COLO829 (cell line): ENCODE data around the gene CRYBA1.
"Not testable (repeated sequence)": the region's sequence is repeated elsewhere in the genome, so short reads cannot be mapped to it uniquely, and the experiment has no call there.

Source experiments
- DNase-seq: peaks from one replicate; pipeline ENCODE4 v3.0.0; 2012; ENCODE audit warnings: low spot score

Gene CRYBA1

DNA sequence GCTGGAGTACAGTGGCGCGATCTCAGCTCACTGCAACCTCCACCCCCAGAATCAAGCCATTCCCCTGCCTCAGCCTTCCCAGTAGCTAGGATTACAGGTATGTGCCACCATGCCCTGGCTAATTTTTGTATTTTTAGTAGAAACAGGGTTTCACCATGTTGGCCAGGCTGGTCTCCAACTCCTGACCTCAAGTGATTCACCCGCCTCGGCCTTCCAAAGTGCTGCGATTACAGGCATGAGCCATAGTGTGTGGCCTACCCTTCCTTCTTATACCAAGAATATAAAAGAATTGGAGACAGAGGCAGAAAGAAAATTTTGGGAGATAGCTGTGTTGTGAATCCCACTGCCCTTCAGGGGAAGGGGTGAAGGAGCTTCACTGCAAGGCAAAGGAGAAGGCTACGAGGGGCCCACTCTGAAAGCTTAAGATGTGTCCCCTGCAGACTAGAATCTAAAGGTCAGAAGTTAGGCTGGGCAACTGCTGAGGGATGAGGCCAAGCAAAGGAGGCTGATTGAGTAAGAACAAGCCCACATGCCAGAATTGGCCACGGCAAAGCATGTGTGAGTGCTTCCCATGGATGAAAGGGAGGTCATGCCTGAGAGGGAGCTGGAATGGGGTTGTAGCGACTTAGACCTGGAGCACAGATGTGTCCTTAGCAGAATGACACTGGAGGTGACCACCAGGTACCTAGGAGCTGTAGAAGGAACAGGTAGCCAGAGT, 8.4 kb upstream of the CRYBA1 start:
- DNase-seq: no peak

DNA sequence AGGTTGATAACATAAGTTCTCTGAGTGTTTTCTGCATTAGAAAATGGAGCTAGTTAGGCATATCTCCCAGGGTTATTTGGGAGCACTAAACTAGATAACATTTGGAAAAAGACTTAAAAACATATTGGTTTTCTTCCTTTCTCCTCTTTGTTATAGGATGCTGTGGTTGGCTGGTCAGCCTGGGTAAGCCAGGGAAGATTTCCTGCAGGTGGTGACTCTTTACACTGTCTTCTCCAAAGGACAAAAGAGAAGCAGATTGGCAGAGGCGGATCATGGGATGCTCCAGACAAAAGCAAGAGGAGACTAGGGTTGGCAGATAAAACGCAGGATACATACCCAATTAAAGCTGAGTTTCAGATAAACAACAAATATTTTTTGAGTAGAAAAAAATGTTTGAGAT, 6.2 kb upstream of the CRYBA1 start:
- DNase-seq: no peak

DNA sequence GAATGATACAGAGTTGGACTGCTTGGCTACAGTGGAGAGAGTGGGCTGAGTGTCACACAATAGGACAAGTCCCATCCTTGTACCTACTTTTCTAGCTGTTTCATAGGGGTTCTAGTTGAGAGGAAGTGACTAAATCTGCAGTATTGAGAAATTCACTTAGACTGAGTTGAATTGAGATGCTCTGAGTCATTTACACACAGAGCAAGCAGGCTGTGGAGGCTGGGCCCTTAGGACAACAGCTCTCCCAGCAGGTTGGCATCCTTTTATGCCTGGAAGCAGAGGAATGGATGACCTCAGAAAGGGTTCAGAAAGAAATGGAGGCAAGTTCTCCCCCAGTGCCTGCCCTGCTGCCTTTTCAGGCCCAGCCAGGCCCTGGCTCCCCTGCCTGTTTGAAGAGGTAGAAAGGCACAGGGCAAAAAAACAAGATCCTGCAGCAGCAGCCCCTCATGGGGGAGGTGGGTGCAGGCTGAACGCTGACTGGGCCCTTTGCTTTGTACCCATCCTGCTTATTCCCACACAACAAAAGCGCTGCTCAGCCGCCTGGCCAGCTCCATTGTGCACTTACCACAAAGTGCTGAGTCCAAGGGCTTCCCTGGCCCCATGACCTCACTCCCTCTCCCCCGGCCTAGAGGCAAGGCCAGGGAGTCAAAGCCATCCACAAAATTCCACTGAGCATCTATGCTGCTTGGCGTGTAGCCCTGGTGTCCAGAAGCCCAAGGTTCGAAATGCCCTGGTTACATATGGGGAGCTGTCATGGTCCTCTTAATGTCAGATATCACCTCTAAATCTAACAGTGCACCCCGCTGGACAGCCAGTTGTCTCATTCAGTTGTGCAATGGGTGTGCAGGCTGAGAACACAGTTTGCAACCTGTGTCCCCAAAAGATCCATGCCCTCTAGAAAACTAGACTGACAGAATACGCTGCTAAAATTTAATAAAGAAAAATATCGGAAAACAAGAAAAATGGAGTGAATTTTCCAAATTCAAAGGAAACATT, 5.4 kb upstream of the CRYBA1 start:
- DNase-seq: peak; percentile 85

DNA sequence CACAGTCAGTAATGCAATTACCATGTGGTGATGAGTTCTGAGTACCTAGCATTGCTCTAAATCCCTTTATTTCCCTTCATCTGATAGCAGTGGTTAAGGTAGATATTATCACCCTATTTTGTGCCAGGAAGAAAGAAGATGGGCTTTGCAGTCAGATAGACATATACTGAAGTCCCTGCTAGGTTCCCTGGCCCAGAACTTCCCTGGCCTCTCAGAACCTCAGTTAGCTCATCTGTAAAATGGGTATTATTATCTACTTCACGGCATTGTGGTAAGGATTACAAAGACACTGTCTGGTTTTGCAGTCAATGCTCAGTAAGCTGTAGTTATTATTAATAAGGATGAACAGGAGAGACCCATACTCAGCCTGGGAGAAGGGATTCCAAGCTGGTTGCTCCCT, 4.6 kb upstream of the CRYBA1 start:
- DNase-seq: no peak

DNA sequence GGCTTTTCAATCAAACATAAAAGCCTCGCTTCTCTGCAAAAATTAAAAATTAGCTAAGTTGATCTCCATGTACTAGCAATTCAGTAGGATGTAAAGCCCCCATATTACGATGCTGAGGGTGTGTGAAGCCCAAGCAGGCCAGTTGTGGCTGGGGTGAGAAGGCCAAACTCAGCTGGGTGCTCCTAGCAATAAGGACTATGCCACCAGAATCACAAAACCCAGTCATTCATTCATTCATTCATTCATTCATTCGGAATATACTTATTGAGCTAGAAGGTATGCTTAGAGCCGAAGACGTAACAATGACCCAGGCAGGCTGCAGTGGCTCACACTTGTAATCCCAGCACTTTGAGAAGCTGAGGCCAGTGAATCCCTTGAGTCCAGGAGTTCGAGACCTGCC, 3.9 kb upstream of the CRYBA1 start:
- DNase-seq: no peak

DNA sequence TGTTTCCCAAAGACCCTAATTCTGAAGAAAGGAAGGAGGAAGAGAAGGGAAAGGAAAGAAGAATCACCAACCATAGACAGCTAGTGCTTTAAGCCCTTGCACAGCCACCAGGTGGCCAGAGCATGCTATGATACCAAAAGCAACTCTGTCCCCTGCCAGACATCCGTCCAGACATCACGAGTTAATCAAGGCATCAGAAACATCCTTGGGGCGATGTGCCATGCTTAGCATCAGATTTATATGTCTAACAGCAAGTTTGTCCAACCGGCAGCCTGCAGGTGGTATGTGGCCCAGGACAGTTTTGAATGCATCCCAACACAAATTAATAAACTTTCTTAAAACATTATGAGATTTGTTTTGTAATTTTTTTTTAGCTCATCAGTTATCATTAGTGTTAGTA, 2.9 kb upstream of the CRYBA1 start:
- DNase-seq: no peak

DNA sequence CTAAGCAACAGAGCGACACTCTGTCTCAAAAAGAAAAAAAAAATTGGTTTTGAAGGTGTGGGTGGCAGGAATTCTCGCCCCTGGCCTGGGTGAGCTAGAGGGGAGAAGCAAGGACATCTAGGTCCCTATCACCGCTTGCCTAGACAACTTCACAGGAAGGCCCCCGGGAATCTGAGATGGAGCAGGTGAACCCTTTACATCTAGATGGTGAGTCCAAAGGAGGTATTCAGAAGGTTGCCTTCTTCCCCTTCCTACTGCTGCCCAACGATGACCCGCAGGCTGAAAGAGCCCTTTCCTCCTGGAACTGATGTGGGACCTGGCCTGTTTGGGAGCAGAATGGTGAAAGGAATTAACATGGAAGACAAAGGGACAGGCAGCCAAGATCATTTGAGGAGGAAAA, 1.3 kb upstream of the CRYBA1 start:
- no peak for DNase-seq

DNA sequence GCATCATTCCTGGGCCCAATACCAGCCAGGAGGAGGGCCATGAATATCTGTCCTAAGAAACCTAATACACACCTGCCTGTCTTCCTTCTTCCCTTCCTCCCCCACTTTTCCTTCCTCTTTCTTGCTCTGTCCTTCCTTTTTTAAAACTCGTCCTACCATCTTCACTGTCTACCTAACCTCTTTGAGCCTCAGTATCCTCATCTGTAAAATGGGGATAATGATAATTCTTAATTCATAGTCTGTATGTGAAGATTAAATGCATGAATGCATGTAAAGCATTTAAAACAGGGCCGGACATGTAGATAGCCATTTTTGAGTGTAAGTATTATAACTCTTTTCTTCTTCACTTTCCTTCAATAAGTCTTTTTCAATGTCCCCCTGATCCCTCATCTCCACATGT, 560 bp downstream of the CRYBA1 start:
- no peak for DNase-seq

DNA sequence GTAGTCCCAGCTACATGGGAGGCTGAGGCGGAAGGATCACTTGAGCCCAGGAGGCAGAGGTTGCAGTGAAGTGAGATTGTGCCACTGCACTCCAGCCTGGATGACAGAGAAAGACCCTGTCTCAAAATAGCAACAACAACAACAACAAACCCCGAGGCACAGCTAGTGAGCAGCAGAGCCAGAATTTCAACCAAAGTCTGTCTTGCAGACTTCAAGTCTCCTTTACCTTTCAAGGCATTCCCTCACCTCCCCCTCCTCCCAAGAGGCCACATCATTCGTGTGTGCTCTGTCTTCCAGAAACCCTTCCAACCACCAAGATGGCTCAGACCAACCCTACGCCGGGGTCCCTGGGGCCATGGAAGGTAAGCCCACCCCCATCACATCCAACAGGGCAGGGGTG, 2.2 kb downstream of the CRYBA1 start:
- DNase-seq: no peak

DNA sequence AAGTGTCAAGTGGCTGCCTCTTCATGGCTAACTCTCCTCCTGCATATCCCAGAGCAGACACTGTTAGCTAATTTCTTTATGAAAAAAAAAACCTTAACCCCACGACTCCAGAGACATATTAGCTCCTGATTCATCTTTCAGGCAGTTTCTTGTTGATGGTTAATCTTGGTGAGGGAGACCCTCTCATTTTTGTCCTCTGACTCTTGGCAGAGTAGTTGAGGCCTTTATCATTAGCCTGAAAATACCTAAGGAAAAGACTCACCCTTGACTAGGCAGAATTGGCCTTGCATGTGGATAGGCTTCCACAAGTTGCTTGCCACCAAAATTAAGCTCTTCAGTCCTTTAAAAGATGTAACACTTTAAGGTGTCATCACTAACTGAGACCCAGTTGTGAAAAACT, 4.0 kb downstream of the CRYBA1 start:
- no peak for DNase-seq

DNA sequence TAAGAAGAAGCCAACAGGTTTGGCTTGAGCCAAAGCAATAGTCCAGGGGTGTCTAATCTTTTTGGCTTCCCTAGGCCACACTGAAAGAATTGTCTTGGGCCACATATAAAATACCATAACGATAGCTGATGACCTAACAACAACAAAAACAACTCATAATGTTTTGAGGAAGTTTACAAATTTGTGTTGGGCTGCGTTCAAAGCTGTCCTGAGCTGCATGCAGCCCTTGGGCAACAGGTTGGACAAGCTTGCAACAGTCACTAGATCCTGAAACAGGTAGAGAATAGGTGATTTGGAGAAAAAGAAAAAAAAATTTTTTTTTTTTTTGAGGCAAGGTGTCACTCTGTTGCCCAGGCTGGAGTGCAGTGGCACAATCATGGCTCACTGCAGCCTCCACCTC, 4.5 kb downstream of the CRYBA1 start:
- no peak for DNase-seq

DNA sequence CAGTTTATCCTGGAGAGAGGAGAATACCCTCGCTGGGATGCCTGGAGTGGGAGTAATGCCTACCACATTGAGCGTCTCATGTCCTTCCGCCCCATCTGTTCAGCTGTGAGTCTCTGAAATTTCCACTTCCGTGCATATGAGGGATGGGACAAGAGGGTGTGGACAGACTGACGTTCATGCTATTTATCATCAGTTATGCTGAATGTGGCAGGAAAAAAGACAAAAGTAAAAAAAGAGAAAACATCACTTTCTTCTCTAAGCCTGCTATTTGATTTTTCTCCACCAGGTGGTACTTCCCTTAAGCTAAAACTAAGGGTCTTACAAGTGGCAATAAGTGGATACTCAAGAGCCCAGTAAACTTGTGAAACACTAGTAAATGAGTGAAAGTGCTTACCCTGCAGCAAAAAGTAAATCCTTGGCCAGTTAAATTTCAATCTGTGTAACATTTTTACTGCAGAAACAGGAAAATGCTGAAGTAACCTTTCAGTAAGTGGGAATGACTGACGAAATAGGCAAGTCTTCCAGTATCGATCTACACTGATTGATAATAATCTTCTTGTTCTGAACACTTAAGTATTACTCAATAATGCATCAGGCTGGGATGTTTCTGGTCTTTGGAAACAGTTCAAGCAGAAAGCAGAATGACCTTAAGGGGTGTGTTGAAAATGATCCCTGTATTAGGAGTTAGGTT, 5.6 kb downstream of the CRYBA1 start:
- DNase-seq: peak; percentile 38

DNA sequence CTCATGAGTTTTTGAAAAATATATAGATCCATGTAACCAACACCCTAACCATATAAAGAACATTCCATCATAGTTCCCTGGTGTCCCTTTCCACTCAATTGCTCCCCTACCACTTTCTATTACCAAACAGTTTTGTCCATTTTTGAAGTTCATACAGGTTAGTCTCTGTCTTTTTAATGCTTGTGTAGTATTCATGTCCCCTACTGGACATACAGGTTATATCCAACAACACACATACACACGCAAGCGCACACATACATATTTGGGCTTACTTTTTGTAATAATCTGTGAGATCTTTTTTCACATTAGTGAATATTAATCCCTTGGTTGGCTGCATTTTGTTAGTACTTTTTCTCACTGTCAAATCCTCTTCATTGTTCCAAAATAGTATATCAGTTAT, 6.4 kb downstream of the CRYBA1 start:
- no peak for DNase-seq

DNA sequence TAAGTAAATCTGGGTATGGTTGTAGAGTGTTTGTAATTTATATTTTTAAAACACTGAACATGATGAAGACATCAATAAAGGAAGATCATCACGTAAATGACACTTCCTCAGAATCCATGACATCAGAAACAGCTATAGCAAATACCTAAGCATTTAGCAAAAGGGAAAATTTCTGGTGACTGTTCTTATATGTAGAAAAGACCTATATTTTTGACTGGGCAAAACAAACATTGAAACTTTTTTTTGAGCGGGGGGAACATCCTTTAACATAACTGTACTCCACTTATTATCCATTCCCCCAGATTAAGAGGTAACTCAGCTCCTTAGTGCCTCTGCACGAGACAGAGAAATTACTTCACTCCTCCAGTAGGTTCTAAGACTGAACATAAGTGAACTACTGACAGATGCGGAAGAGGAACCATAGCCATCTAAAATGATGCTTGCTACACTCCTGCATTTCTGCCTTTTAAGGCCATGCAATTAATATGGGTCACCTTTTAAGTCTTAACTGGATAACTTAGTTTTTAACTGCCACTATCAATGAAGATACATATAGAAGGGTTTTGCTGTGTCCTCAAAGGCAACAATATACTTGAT, 9.4 kb downstream of the CRYBA1 start:
- no peak for DNase-seq

DNA sequence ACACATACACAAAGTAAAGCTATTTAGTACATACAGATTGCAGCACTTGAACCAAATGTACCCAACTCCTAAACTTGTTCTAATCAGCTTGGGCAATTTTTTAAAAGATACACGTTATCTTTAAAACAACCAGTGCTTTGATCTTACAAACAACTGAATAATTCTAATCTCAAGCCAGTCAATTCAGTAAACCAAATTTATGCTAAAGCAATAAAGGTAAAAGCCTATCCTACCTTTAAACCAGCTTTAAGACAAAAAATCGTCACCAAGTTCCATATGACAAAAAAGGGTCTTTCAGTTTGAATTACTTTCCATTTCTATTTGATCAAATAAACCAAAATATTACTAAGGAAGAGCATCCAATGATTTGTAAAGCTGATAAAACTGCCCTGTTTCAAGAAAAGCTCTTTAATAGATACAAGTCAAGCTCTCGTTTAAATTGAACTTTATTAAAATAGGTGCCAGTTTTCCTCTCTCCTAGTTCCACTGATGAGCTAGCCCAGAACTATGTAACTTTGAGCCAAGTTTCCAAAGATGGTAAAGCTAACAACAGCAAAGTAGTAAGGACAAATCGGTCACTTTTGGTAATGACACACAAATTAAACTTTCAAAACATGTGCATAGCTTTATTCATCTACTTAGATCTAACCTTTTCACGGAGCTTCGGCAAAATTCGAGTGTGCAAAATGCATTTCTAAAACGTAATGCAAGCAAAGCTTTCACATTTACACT, 10.2 kb downstream of the CRYBA1 start:
- no peak for DNase-seq

DNA sequence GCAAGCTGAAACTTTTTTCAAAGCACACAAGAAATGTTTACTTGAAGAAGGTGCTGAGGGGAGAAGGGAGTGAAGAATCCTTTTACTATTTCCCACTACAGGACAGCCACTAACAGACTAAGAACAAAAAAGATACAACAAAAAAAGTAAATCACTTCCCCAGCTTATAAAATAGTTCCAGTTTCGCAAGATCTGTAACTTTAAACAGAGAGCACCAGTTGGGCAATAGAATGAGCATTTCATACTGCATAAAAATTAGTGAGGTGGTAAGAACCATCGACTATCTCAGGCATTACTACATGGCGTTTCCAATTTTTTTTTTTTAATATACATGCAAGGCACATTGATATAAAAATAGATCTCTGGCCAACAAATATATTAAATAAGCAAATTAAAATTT, 11.1 kb downstream of the CRYBA1 start:
- no peak for DNase-seq

DNA sequence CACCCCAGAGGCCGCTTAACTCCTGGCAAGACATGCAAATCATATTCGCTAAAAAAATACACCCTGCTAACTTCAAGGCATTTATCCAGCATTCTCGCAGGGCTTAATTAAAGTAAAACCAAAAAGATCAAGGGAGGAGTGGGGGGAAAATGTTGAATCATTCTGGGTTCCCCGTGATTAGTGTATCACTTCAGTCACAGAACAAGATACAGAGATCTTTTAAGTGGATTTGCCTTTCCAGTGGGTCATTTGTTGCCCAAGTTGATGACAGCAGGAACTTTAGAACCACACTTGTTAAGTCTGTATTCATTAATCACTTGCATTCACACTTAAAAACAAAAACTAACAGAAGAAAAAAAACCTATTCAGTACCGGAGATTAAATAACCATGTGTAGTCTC, 17.3 kb downstream of the CRYBA1 start:
- no peak for DNase-seq

DNA sequence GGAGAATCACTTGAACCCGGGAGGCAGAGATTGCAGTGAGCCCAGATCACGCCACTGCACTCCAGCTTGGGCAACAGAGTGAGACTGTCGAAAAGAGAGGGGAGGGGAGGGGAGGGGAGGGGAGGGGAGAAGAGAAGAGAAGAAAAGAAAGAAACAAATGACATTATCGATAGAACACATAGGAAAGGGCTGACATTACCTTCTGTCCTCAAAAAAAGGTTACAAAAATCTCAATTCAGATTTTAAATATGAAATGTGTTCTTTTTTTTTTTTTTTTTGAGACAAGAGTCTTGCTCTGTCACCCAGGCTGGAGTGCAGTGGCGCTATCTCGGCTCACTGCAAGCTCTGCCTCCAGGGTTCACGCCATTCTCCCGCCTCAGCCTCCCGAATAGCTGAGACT, 25.3 kb downstream of the CRYBA1 start:
- not testable (repeated sequence) for DNase-seq

DNA sequence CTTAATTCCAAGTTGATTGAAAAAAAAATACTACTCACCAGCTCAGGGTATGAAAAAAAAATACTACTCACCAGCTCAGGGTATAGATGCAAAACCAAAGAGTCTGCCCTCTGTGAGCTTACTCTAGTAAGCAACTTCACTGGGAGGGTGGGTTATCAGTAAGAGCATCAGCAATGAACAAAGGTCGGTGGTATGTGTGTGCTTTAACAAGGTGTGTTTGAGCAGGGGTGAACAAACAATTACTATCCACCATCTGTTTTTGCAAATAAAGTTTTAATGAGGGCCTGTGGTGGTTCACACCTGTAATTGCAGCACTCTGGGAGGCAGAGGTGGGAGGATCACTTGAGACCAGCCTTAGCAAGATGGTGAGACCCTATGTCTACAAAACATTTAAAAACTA, 27.3 kb downstream of the CRYBA1 start:
- DNase-seq: no peak

DNA sequence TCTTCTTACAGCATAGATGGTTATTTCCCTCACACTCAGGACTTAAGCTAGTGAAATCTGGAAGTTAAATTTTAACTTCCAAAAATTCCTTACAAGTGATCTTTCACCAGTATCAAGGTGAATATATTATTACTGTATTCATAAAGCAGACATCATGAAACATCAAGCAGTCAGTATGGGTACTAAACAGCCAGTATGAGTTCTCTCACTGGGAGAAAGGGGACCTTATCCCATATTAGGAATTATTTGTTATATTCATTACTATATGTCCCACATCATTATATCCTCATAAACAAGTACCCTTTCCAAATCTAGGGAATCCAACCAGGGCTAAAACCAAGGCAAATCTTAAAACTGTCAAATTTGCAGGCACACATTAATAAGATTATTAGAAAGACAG, 32.0 kb downstream of the CRYBA1 start:
- no peak for DNase-seq

DNA sequence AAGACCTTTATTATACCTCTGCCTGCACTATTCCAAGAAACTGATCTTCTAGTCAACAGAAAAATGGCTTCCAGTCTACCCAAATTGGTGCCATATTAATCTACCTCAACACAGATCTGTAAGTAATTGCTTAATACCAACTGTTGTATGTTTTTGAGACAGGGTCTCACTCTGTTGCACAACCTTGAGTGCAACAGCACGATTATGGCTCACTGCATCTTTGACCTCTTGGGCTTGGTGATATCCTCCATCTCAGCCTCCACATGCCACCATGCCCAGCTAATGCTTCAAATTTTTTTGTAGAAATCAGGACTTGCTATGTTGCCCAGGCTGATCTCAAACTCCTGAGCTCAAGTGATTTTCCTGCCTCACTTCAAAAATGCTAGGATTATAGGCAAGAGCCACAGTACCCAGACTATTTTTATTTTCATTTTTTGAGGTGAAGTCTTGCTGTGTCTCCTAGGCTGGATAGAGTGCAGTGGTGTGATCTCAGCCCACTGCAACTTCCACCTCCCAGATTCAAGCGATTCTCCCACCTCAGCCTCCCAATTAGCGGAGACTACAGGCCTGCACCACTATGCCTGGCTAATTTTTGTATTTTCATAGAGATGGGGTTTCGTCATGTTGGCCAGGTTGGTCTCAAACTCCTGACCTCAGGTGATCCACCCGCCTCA, 32.9 kb downstream of the CRYBA1 start:
- no peak for DNase-seq
